Inflammatory macrophage treated with lipopolysaccharide for 1 hour (primary cell): ENCODE data around the gene DCLRE1C.
"Not testable (repeated sequence)": the region's sequence is repeated elsewhere in the genome, so short reads cannot be mapped to it uniquely, and the experiment has no call there.

ENCODE experiments used
- DNase-seq, 2 donors: peaks; one replicate each; pipeline ENCODE4 v3.0.0-alpha.2; 2020 to 2022

DCLRE1C gene

DNA sequence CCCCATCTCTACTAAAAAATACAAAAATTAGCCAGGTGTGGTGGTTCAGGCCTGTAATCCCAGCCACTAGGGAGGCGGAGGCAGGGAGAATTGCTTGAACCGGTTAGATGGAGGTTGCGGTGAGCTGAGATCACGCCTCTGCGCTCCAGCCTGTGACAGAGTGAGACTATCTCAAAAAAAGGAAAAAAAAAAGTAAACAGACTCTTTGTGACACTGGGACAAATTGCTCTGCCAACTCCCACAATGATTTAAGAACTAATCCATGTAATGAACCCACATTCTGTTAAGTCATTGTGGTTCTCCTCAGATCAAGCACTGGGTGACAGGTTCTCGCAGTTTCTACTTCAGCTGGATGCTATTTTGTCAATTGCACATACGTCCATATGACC, 11.0 kb downstream of the DCLRE1C start:
- DNase-seq: not testable (repeated sequence)

DNA sequence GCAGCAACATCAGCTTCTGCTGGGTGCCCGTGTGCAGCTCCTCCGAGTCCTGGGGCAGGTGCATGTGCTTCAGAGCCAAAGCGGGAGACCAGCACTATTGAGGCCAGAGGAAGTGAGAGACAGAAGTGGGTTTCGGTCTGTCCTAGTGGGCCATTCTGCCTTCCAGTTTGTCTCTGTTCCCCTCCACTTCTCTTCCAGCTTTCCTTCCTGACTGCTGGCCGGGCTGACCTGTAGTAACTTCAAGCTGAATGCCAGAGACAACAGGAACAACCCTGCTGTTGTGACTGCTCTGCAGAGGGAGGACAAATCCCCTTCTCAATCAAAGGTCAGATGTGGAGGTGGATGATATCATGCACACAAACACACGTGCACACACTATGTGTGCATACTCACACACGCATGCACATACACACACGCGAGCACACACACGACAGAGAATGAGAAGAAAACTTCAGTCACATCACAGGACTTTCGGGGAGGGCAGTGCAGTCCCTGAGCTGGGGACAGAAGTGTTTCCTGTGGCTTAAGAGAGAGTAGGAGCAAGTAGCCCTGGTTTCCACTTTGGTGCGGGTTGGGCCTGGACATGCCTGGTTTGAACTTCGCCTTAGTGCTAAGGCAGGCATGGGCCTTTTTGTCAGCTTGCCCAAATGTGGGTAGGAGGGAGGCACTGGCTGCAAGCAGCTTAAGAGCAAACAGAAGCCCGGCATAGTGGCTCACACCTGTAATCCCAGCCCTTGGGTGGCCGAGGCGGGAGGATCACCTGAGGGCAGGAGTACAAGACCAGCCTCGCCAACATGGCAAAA, 11.5 kb downstream of the DCLRE1C start:
- not testable (repeated sequence) for DNase-seq

- peak; percentile 51 to 55 for DNase-seq
These were observed 14.9 kb downstream of the DCLRE1C start for GRCh38 chr10:14938971-14939370.

- DNase-seq: no peak
These were observed 17.3 kb downstream of the DCLRE1C start for GRCh38 chr10:14936584-14936983.

- DNase-seq: no peak
These were observed 23.3 kb downstream of the DCLRE1C start for GRCh38 chr10:14930610-14931009.

DNA sequence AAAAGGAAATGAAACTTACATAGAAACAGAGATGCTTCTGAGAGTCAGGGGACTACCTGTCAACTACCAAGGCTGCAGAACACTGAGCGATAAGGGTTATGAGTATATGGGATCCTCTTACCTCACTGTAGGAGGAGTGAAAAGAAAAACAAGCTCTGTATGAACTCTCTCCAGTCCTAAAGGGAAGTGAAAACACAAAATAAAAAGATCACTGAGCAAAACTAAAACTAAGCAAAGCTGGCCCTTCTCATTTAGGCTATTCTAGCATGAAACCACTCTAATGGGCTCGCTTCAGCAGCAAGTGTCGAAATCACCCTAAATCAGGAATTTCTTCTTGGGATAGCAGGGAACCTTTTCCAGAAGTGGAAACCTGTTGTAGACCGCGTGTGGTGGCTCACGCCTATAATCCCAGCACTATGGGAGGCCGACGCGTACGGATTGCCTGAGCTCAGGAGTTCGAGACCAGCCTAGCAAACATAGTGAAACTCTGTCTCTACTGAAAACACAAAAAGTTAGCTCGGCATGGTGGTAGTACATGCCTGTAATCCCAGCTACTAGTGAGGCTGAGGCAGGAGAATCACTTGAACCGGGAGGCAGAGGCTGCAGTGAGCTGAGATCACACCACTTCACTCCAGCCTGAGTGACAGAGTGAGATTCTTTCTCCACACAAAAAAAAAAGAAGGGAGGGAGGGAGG, 27.0 kb downstream of the DCLRE1C start:
- no peak for DNase-seq

GRCh38 chr10:14926061-14926470, 27.8 kb downstream of the DCLRE1C start:
- no peak for DNase-seq

GRCh38 chr10:14925268-14925667, 28.6 kb downstream of the DCLRE1C start:
- no peak for DNase-seq

GRCh38 chr10:14924013-14924412, 29.9 kb downstream of the DCLRE1C start:
- DNase-seq: no peak

GRCh38 chr10:14918964-14919363, 34.9 kb downstream of the DCLRE1C start:
- DNase-seq: no peak

DNA sequence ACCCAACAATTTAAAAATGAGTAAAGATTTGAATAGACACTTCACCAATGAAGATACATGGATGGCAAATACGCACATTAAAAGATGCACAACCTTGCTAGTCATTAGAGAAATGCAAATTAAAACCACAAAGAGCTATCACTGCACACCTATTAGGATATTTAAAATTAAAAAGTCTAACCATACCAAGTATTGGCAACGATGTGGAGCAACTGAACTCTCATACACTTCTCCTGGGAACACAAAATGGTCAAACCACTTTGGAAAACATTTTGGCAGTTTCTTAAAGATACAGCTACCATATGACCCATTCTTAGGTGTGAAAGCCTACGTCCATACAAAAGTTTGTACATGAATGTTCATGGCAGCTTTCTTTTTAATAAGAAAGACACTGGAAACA, 36.1 kb downstream of the DCLRE1C start:
- DNase-seq: no peak

DNA sequence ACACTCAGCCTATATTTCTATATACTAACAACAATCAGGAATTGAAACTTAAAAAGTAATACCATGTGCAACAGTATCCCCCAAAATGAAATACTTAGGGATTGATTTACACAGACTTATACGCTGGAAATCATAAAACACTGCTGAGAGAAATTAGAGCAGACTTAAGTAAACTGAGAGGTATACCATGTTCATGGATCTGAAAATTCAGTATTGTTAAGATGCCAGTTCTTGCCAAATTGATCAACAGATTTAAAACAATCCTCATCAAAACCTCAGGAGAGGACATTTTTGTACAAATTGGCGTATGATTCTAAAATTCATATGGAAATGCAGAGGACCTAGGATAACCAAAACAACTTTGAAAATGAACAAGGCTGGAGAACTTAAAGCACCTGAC, 37.3 kb downstream of the DCLRE1C start:
- DNase-seq: no peak

GRCh38 chr10:14911801-14912200, 42.1 kb downstream of the DCLRE1C start:
- no peak for DNase-seq

- no peak for DNase-seq
These were observed 42.9 kb downstream of the DCLRE1C start for GRCh38 chr10:14910953-14911352.

- no peak for DNase-seq
These were observed 44.8 kb downstream of the DCLRE1C start for GRCh38 chr10:14909101-14909500.

DNA sequence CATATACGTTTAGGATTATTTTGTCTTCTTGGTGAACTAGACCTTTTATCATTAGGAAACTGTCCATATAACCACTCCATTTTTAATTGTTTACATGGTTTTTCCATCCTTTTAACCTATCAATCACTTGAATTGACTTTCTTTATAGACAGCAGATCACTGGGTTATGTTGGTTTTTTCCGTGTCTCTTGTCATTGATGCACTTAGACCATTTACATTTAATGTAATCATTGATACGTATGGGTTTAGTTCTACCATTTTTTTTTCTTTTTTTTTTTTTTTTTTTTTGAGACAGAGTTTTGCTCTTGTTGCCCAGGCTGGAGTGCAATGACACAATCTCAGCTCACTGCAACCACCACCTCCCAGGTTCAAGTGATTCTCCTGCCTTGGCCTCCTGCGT, 46.3 kb downstream of the DCLRE1C start:
- not testable (repeated sequence) for DNase-seq

DNA sequence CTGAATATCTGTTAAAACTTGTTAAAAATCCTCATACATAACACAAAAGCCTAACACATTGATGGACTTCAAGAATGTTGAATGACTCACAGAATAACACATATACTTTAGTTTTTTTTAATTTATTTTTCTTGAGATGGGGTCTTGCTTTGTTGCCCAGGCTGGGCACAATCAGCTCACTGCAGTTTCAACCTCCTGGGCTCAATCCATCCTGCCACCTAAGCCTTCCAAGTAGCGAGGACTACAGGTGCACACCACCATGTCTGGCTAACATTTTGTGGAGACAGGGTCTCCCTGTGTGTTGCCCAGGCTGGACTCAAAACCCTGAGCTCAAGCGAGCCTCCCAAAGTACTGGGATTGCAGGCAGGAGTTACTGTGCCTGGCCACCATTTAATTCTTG, 47.1 kb downstream of the DCLRE1C start:
- DNase-seq: no peak

DNA sequence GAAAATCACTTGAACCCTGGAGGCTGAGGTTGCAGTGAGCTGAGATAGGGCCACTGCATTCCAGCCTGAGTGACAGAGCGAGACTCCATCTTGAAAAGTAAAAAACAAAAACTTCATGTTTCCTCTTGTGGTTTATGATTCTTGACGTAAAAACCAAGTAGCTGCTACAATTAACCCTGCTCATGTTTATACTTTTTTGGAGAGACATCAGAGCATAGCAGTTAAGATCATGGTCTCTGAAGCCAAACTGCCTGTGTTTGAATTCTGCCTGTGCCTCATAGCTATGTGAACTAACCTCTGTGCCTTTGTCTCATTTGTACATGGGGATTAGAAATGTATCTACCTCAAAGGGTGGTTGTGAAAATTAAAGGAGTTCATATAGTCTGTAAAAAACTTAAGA, 48.0 kb downstream of the DCLRE1C start:
- DNase-seq: no peak

- DNase-seq: no peak
These were observed 49.0 kb downstream of the DCLRE1C start for GRCh38 chr10:14904864-14905263.

GRCh38 chr10:14904316-14904732, 49.6 kb downstream of the DCLRE1C start:
- DNase-seq: peak in 1 of 2 donors; percentile 46

DNA sequence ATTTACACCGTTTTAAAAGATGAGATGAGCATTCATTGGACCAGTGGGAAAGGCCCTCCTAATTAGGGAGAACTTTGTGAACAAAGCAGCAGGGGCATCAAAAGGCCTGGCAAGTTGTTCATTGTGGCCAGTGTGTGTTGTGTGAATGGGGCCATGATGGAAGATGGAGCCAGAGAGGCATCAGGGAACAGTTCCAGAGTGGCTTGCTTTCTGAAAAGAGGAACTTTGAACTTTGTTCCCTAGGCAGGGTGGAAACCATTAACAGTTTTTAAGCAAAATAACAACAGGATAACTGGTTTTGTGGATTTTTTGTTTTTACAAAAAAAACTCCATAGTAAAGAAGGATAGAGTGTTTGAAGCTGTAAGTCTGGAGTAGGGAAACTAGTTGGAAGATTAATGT, 62.7 kb downstream of the DCLRE1C start:
- DNase-seq: no peak

- DNase-seq: peak in 1 of 2 donors; percentile 10
These were observed 64.6 kb downstream of the DCLRE1C start for GRCh38 chr10:14889318-14889717.

DNA sequence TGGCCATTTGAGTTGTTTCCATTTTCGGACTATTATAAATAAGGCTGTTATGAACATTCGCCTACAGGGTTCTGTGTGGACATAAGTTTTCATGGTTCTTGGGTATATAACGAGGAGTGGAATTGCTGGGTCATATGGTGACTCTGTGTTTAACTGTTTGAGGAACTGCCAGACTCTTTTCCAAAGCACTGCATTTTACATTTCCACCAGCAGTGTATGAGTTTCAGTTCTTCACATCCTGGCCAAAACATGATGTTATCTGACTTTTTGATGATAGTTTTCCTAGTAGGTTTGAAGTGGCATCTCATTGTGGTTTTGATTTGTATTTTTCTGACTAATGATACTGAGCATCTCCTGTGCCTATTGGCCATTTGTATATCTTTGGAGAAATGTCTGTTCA, 69.8 kb downstream of the DCLRE1C start:
- DNase-seq: peak in 1 of 2 donors; percentile 10

GRCh38 chr10:14880229-14880628, 73.7 kb downstream of the DCLRE1C start:
- no peak for DNase-seq

DNA sequence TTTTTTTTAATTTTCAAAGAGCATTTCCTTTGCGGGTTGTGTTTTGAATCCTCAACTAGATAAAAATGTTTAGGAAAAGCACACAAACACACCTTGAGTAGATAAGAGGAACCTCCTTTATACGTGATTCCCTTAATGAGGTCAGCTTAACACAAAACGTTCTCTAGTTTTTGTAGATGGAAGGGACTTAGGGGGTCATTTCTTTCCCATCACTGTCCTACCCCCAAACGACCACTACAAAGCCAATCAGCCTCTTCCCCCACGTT, 74.0 kb downstream of the DCLRE1C start:
- DNase-seq: no peak
